Measurements from ENCODE around the gene CFAP68. TPM values are rescaled to one million over a fixed set of nuclear protein-coding genes. Genes with fewer than 3 reads are reported as not detected.

Gene CFAP68
- total RNA-seq, 2 experiments from 2014 or later: 18.7 to 21.0 TPM

GRCh38 chr11:111905411-111905810 lies 26.1 kb downstream of the CFAP68 start:
- no peak overlapping the region for H3K4me3 Mint-ChIP-seq
- CTCF ChIA-PET: interaction anchor here (0.9 kb wide), 1 partner anchor 16 kb away, joined by 3 read pairs; no protein-coding TSS in a partner anchor

GRCh38 chr11:111906680-111907079 lies 27.3 kb downstream of the CFAP68 start:
- POLR2A ChIA-PET: no interaction called here

More at GRCh38 chr11:111905411-111905810, 26.1 kb downstream of the CFAP68 start:
- no peak for DNase-seq
- Histone ChIP-seq H3K27me3 (ENCODE audit: control insufficient read depth in 1 of 2, insufficient read depth in 2 of 2, low read length in 2 of 2) (peaks cover 0 to 4% of the 10 kb centered on the region in 2 experiments), H3K4me3 (ENCODE audit: low read length) (no peak overlapping the region), H3K4me1 (ENCODE audit: insufficient read depth, low read length) (no peaks in the 10 kb centered on the region), H3K27ac (ENCODE audit: low read depth in 1 of 2, low read length in 2 of 2) (no peak overlapping the region), H3K36me3 (ENCODE audit: insufficient read depth, low read length) (no peaks in the 10 kb centered on the region), H3K9me3 (ENCODE audit: control insufficient read depth in 1 of 2, insufficient read depth in 1 of 2, low read length in 2 of 2) (no peaks in the 10 kb centered on the region)
- intact Hi-C loops (cut with DNase I, micrococcal nuclease): no loop called here
- TF ChIP-seq CTCF (IDR thresholded peaks at IDR 0.05): no peak
- H3K27me3 Mint-ChIP-seq: peaks cover 25% of the 10 kb centered on the region
- POLR2A ChIA-PET: interaction anchor here (1.3 kb wide), 1 partner anchor 21 kb away, joined by 3 read pairs; no protein-coding TSS in a partner anchor
- no peak for ATAC-seq (ENCODE audit: poor library complexity)
- H3K36me3 Mint-ChIP-seq (ENCODE audit: low read depth): peaks cover 4% of the 10 kb centered on the region
- H3K9me3 Mint-ChIP-seq: no peaks in the 10 kb centered on the region
- H3K4me1 Mint-ChIP-seq (ENCODE audit: low read depth): no peaks in the 10 kb centered on the region
- H3K27ac Mint-ChIP-seq: no peak overlapping the region

DNA sequence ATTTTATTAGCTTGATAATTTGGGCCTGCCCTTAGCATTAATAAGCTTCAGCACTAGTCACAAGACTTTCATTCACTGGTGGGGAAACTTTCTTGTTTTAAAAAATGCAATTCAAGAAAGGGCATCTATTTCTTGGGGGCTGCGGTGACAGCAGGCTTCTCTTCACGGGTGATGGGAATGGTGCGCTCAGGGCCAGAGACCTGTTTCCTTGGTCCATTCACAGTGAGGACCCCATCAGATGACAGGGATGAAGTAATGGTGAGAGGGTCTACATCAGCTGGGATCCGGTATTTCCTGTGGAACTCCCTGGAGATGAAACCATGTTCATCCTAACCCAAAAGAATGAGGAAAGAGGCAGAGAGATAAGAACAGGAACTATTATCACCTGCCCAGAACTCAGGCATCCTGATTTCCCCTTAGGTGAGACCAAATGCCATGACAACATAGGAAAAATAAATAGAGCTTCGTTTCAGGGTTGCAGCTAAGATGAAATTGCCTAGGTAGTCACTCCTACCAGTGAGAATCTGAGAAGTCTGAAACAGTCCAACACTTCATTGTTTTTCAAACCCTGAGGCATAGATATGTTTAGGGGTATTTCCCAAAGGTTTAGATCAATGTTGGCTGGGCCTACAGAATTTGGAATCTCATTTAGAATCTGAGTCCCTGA lies 29.4 kb downstream of the CFAP68 start:
- H3K4me3 Mint-ChIP-seq: no peak overlapping the region
- peaks cover 16 to 26% of the 10 kb centered on the region in 2 experiments for H3K27me3 ChIP-seq (ENCODE audit: control insufficient read depth in 1 of 2, insufficient read depth in 2 of 2, low read length in 2 of 2)
- DNase-seq (no peak), ATAC-seq (ENCODE audit: poor library complexity) (no peak)
- peaks cover 0 to 7% of the 10 kb centered on the region in 2 experiments for H3K9me3 ChIP-seq (ENCODE audit: control insufficient read depth in 1 of 2, insufficient read depth in 1 of 2, low read length in 2 of 2)
- no peak overlapping the region for H3K27ac Mint-ChIP-seq
- ChIA-PET CTCF (no interaction called here), POLR2A (no interaction called here)
- peaks cover 4% of the 10 kb centered on the region for H3K36me3 Mint-ChIP-seq (ENCODE audit: low read depth)
- no peaks in the 10 kb centered on the region for H3K36me3 ChIP-seq (ENCODE audit: insufficient read depth, low read length)
- no peaks in the 10 kb centered on the region for H3K4me1 Mint-ChIP-seq (ENCODE audit: low read depth)
- H3K9me3 Mint-ChIP-seq: no peaks in the 10 kb centered on the region
- H3K4me3 ChIP-seq (ENCODE audit: low read length): no peak overlapping the region
- peaks cover 46% of the 10 kb centered on the region for H3K27me3 Mint-ChIP-seq
- no peak overlapping the region for H3K27ac ChIP-seq (ENCODE audit: low read depth in 1 of 2, low read length in 2 of 2)
- H3K4me1 ChIP-seq (ENCODE audit: insufficient read depth, low read length): no peaks in the 10 kb centered on the region
- intact Hi-C loops (cut with DNase I, micrococcal nuclease): no loop called here
- TF ChIP-seq CTCF (IDR thresholded peaks at IDR 0.05): no peak

More at GRCh38 chr11:111906680-111907079, 27.3 kb downstream of the CFAP68 start:
- H3K4me3 Mint-ChIP-seq: no peak overlapping the region
- no peak for DNase-seq
- no peak overlapping the region for H3K27ac ChIP-seq (ENCODE audit: low read depth in 1 of 2, low read length in 2 of 2)
- no peaks in the 10 kb centered on the region for H3K4me1 Mint-ChIP-seq (ENCODE audit: low read depth)
- H3K4me1 ChIP-seq (ENCODE audit: insufficient read depth, low read length): no peaks in the 10 kb centered on the region
- no peak for ATAC-seq (ENCODE audit: poor library complexity)
- intact Hi-C loops (cut with DNase I, micrococcal nuclease): no loop called here
- H3K4me3 ChIP-seq (ENCODE audit: low read length): no peak overlapping the region
- H3K36me3 ChIP-seq (ENCODE audit: insufficient read depth, low read length): no peaks in the 10 kb centered on the region
- peaks cover 2 to 14% of the 10 kb centered on the region in 2 experiments for H3K27me3 ChIP-seq (ENCODE audit: control insufficient read depth in 1 of 2, insufficient read depth in 2 of 2, low read length in 2 of 2)
- CTCF ChIA-PET: no interaction called here
- H3K9me3 ChIP-seq (ENCODE audit: control insufficient read depth in 1 of 2, insufficient read depth in 1 of 2, low read length in 2 of 2): peaks cover 0 to 4% of the 10 kb centered on the region in 2 experiments
- no peaks in the 10 kb centered on the region for H3K9me3 Mint-ChIP-seq
- H3K27me3 Mint-ChIP-seq: peaks cover 34% of the 10 kb centered on the region
- H3K36me3 Mint-ChIP-seq (ENCODE audit: low read depth): peaks cover 4% of the 10 kb centered on the region
- H3K27ac Mint-ChIP-seq: no peak overlapping the region
- TF ChIP-seq CTCF (IDR thresholded peaks at IDR 0.05): no peak
